Nucleus accumbens (tissue), 56 donors: ENCODE data around the gene ATG7.

ENCODE experiments used
- DNase-seq, 56 donors: peaks; one replicate each; lab custom pipeline; 2025; lab: John Stamatoyannopoulos, UW

ATG7 gene

GRCh38 chr3:11574981-11575669, 302.9 kb downstream of the ATG7 start:
- DNase-seq, result no peak

DNA sequence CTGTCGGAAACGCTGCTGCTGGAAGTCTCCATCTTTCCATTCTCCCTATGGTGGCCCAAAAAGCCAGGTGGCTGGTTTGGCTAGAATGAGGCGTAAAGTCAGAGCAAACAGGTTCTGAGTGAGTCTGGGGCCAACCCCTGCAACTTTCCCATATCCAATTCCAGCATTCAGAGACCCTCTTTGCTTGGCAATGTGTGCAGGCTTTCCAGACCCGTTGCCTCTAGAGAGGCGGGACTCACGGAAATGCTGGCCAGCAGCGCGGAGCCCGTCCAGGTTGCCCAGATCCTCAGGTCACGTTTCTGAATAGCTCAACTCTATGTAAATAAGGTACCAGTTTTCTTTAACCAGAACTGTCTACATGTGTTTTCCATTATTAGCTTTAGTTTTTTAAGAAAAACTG, 303.5 kb downstream of the ATG7 start:
- DNase-seq, result no peak

DNA sequence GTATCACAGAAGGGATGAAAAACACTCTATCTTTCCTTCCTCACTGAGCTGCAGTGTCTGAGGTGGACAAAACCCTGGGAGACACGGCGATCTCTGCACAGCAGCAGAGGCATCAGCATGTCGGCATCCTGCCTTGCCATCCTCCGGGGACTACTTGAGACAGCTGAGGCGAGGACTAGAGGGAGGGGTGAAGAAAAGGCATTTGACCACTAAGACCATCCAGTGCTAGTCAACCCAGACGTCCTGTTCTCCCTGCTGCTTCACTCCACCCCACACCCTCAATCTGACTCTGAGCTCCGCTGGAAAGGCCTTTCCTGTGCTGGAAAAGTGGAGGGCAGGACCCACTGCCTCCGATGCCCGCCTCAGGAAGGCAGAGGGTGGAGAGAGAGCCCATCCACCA, 304.3 kb downstream of the ATG7 start:
- DNase-seq, result no peak

- no peak for DNase-seq
Observed at GRCh38 chr3:11578169-11578568, 306.0 kb downstream of the ATG7 start.

DNA sequence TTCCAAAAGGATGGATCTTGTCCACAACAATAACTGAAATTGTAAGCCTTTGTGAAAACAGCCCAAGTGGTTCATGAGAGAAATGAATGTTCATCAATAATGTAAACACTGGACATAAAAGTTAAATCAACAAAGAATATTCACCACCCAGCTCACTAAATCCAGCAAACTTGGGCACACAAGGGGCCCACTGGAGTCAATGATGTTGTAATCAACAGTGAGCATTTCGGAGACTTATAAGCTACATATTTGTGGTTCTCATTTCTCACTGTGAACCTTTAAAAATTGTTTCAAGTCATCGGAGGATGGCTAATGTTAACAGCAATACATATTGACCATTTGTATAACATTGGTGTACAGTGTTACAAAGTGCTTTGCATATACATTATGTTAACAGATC, 308.4 kb downstream of the ATG7 start:
- DNase-seq, result no peak

GRCh38 chr3:11581237-11582190, 309.3 kb downstream of the ATG7 start:
- peak in 25 of 56 donors; percentile 27 to 87 (median 52) for DNase-seq

- peak in 47 of 56 donors; percentile 24 to 87 (median 63) for DNase-seq
Observed at GRCh38 chr3:11582191-11582968, 310.2 kb downstream of the ATG7 start.

- DNase-seq, result no peak
Observed at GRCh38 chr3:11583235-11583634, 311.0 kb downstream of the ATG7 start.

- DNase-seq, result no peak
Observed at GRCh38 chr3:11583638-11584046, 311.4 kb downstream of the ATG7 start.

DNA sequence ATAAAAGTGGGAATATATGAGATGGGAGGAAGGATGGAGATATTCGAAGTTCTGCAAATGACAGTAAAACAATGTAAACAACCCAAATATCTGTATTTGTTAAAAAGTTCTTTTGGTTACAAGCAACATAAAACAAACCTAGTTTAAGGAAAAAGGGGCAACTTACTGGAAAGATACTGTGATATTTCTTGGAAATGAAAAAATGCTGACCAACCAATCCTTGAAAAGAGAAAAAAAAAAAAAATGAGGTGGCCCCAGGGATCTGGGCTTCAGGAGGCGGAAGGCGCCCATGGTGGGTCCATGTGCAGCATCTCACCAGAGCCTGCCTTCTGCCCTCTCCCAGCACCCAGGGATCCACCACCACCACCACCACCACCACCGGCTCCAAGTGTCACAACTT, 312.4 kb downstream of the ATG7 start:
- no peak for DNase-seq

DNA sequence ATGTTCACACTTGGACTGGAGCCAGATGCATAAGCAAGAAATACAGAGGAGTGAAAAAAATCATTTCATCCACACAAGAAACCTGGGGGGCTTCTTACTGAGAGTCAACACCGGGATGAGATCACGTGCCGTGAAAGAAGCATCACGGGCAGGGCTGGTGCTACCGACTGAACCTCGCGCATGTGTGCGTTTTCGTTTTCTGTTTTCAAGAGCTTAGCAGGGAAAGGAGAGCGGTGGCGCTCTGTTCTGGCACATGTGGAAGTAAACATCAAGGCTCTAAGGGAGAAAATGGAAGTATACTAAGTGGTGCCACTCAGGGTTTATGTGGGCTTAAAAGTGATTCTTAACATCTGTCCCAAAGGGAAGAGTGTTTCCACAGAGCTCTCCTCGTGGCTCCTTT, 315.6 kb downstream of the ATG7 start:
- DNase-seq, result no peak

GRCh38 chr3:11588338-11588737, 316.1 kb downstream of the ATG7 start:
- no peak for DNase-seq

- DNase-seq, result no peak
Observed at GRCh38 chr3:11588755-11589154, 316.6 kb downstream of the ATG7 start.

DNA sequence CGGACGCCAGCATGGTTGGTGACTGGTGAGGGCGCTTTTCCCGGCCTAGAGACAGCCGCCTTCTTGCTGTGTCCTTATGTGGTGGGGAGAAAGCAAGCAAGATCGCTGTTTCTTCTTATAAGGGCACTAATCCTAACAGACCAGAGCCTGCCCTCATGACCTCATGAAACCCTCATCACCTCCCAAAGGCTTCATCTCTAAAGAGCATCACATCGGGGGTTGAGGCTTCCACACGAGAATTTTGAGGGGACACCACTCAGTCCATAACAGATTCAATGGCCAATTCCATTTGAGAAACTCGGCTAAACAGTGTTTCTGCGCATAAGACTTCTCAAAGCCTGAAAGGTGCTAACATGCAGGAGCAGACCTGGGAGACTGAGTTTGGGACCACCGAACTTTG, 317.5 kb downstream of the ATG7 start:
- DNase-seq, result no peak

GRCh38 chr3:11591002-11591355, 318.8 kb downstream of the ATG7 start:
- no peak for DNase-seq

GRCh38 chr3:11591391-11592282, 319.4 kb downstream of the ATG7 start:
- peak in 53 of 56 donors; percentile 31 to 90 (median 72) for DNase-seq

GRCh38 chr3:11592445-11593298, 320.5 kb downstream of the ATG7 start:
- peak in 5 of 56 donors; percentile 31 to 52 (median 38) for DNase-seq

- DNase-seq, result no peak
Observed at GRCh38 chr3:11593318-11594034, 321.3 kb downstream of the ATG7 start.
